ENCODE results near the gene PRXL2A.

GRCh38 chr10:80471715-80472233 lies 63.4 kb downstream of the PRXL2A start:
- no peak for TF ChIP-seq CTCF (IDR thresholded peaks at IDR 0.05 in 8 of 11, conservative IDR thresholded peaks at IDR 0.05 in 3 of 11)
- peak in 1 of 3 donors; percentile 37 for TF ChIP-seq POLR2AphosphoS5 (IDR thresholded peaks at IDR 0.05)
- TF ChIP-seq POLR2A (IDR thresholded peaks at IDR 0.05) = no peak

Measured in spleen (tissue), 7 donors.